GM19455 (cell line): ENCODE measurements around the gene RBBP7.

ENCODE experiments used
- ATAC-seq: cut with Tn5 transposase; IDR thresholded peaks from one replicate; pipeline ENCODE4 v1.9.1; 2021; ENCODE audit not compliant: unreplicated experiment

RBBP7 gene

DNA sequence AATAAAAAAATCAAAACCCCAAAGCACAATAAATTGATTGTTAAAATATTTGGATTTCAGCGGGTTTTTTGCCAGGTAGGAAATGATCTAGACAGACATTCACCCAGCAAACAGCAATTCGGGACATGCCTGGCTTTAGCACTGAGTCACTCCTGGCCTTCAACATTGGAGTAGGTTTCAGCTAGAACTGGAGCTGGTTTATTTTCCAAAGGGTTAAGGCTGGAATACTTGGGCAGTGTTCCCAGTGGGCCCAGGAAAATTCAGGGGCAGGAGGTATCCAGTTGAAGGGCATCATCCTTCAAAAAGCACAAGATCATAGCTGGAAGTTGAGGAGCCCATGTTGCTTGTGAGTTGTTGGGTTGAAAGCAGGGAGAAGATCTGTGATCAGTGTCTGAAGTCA lies 42.9 kb downstream of the RBBP7 start:
- ATAC-seq: no peak

DNA sequence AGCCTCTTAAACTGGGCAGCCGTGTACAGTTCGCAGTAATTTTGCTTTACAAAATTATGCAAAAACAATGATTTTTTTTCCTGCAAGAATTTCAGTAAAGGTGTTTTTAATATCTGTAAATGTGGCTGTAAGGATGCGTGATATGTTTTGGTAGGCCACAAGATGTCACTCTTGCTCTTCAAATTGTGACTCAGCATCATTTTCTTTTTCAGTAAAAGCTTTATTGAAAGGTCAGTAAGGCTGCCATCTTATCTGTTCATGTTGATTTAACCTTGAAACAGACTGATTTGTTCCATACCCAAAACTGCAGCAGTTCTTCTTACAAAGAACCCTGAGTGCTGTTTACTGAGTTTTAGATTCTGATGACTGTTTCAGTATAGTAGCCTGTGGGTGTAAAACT lies 44.0 kb downstream of the RBBP7 start:
- ATAC-seq: no peak

DNA sequence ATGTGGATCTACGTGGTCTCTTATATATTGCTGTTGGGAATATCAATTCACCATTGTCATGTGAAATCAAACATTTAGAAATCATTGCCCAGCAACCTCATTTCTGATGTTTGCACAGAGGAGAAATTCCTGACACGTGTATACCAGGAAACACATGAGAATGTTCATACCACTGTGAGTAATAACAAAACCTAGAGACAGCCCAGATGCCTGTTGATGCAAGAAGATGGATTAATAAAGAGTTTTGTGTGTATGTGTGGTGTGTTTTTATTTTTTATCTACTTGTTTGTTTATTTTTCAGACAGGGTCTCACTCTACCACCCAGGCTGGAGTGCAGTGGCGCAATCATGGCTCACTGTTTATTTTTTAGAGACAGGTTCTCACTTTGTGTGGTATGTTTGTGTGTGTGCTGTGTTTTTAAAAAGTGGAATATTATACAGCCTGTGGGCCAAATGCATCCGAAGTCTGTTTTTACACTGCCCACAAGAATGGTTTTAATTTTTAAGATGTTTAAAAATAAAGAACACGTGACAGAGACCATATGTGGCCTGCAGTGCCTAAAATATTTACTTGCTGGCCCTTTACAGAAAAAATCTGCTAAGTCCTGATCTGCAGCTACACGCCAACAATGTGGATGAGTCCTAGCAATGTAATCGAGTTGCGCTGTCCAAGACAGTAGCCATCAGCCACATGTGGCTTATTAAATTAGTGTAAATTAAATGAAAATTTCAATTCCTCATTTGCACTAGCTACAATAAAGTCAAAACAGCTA lies 44.7 kb downstream of the RBBP7 start:
- no peak for ATAC-seq

DNA sequence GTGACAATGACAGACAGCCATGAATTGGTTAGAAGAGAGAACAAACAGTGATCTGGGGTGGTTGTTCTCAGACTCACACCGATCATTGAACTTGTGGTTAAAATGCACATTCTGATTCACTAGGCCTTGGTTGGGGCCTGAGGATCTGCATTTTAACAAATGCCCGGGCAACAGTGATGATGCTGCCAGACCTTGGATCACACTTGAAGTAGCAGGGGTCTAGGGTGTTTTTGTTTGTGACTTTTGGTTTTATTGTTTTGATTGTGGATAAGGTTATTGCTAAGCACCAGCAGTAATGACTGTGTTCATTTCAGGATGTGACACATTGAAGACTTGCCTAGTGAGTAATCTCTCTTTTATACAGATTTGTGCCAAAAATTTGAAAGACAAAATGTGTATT lies 47.4 kb downstream of the RBBP7 start:
- no peak for ATAC-seq

DNA sequence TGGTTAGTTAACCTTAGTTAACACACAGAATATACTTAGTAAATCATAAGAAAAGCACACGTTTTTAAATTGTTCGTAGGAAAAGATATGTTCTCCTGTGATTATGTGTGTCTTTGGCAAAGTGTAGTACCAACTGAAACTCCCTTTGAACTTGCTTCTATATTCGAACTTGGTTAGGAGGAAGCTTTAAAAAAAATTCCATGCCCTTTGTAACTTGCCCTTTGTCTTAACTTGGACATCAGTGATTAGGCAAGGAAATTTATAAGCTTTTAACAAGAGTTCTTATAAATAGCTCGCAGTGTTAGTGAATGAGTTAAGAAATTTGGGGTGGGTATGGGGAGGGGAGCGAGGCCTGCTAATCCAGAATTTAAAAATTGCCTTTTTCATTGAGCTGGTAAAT lies 50.5 kb downstream of the RBBP7 start:
- no peak for ATAC-seq

DNA sequence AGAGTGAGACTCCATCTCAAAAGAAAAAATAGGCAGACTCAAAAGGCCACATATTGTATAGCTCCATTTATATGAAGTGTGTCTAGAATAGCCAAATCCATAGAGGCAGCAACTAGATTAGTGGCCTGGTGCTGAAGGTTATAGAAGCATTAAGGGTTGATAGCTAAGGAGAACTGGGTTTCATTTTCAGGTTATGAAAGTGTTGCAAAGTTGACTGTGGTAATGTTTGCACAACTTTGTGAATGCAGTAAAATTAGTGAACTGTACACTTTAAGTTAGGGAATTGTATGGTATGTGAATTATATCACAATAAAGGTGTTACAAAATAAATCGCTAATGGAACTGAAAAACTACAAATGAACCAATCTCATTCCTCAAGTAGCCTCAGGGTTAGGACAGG lies 55.6 kb downstream of the RBBP7 start:
- ATAC-seq: no peak

DNA sequence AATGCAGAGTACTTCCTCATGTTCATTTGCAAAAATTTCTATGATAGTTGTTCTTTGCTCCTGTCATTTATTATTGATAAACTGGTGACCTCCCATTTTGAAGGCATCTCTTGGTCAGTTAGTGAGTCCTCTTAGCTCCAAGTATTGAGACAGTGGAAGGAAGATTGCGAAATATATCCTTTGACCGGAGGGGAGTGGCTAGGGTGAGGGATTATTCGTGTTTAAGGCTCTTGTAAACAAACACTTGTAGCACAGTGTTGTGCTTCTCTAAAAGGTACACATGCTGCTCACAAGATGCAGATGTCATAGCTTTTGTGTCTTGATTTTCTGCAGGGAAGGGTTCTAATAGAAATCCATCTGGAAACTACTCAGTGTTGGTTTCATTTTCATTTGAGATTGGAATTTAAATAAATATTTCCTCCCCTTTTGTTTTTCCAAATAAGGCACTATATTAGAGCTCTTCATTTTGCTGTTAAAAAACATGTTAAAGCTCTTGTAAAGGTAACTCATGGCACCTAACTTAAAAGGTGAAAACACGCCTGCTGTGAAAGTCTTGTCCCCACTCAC lies 62.1 kb downstream of the RBBP7 start:
- ATAC-seq: no peak

DNA sequence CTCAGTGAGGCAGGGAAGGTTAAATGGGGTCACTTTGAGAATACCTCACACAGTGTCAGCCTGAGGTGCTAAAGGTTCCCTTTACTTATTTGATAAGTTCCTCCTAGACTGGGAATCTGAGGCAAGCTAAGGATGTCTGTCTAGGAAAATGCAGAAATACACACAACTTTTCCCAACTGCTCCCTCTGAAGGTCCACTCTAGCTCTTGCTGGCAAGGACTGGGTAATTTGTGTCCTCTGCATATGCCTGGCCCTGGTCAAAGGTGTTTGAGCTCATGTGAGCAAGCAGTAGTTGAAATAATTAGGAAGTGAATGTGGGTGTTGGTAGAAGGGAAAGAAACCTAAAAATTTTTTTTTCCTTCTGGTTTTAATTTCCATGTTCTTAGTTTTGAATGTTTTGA lies 62.6 kb downstream of the RBBP7 start:
- ATAC-seq: no peak

DNA sequence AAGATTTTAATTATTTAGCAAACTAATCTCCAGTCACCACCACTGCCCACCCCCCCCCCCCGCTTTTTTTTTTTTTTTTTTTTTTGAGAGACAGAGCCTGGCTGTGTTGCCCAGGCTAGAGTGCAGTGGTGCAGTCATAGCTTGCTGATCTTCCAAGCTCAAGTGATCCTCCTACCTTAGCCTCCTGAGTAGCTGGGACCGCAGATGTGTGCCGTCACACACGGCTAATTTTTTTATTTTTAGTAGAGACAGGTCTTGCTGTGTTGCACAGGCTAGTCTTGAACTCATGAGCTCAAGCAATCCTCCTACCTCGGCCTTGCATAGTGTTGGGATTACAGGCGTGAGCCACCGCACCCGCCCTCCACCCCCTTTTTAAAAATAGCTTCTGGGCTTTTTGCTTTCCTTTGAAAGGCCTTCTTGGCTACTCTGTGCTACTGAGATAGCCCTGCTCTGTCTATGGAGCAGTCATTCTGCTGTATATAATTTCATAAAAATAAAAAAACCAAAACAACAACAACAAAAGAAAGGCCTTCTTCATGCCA lies 65.2 kb downstream of the RBBP7 start:
- no peak for ATAC-seq

DNA sequence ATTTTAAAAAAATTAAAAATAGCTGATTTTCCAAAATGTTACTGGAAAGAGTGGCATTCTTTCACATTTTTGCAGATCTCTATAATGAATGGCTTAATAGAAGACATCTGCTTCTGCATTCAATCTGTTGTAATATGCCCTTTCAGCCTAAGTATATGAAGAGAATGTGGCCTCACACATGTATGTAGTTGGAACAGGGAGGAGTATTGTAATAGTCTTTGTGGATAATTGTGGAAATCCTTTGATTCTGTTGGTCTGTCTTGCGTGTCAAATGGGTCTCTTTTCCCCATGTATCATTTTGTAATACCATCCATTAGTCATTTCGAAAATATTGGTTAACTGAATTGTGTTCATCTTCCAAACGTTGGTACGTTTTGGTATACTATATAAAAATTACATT lies 72.3 kb downstream of the RBBP7 start:
- no peak for ATAC-seq

DNA sequence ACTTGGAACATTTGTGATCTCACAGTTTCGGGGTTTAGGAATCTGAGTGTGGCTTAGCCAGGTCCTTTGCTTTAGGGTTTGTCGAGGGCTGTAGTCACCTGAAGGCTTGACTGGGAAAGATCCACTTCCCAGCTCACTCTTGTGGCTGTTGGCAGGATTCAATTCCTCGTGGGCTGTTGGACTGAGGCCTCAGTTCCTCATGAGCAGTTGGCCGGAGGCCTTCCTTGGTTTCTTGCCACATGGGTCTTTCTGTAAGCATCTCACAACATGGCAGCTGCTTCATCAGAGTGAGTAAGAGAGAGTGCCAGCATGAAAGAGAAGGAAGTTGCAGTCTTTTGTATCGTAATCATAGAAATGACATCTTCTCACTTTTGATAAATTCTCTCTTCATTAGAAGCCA lies 72.8 kb downstream of the RBBP7 start:
- ATAC-seq: no peak

DNA sequence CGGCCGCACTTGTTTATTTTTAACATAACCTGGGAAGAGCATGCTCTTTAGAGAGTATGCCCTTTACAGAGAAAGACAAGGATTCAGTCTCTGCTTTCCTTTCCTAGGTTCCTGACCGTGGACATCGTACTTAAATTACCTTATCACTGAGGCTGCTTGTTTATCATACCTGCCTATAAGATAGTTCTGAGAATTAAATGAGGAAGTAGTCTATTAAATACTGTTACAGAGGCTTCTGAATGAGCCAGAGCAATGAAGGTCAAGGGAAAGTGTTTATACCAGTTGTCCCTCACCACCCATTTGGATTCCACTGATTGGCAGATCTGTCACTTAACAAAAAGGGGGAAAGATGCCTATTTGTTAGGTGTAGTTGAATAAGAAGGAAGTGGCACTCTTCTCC lies 73.9 kb downstream of the RBBP7 start:
- ATAC-seq: no peak
